CD4-positive, alpha-beta T cell treated with Interleukin-10 for 1 hour (primary cell): ENCODE results near the gene EPX.
"Not testable (repeated sequence)": the region's sequence is repeated elsewhere in the genome, so short reads cannot be mapped to it uniquely, and the experiment has no call there.

ENCODE experiments used
- DNase-seq: peaks from one replicate; pipeline ENCODE4 v3.0.0-alpha.2; 2020

EPX gene, protein sequence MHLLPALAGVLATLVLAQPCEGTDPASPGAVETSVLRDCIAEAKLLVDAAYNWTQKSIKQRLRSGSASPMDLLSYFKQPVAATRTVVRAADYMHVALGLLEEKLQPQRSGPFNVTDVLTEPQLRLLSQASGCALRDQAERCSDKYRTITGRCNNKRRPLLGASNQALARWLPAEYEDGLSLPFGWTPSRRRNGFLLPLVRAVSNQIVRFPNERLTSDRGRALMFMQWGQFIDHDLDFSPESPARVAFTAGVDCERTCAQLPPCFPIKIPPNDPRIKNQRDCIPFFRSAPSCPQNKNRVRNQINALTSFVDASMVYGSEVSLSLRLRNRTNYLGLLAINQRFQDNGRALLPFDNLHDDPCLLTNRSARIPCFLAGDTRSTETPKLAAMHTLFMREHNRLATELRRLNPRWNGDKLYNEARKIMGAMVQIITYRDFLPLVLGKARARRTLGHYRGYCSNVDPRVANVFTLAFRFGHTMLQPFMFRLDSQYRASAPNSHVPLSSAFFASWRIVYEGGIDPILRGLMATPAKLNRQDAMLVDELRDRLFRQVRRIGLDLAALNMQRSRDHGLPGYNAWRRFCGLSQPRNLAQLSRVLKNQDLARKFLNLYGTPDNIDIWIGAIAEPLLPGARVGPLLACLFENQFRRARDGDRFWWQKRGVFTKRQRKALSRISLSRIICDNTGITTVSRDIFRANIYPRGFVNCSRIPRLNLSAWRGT

DNA sequence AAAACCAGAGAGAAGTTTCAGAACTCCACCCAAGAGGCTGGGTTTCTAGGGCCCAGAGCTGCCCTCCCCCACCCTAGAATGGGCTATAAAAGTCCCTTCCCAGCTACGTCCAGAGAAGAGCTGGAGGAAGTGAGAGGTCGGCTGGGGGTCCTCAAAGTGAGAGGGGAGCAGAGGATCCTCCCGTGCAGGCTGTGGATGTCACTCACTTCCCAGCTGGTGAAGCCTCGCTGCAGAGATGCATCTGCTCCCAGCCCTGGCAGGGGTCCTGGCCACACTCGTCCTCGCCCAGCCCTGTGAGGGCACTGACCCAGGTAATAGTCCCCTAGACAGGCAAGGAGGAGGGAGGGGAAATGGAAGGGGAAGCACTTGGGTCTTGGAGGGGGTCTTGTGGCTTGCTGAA is at the start of gene EPX:
EPX (plus strand) TSS at position 115 of the 400 bp plus-strand sequence; CDS start at position 236, 121 bp downstream.
- no peak for DNase-seq

DNA sequence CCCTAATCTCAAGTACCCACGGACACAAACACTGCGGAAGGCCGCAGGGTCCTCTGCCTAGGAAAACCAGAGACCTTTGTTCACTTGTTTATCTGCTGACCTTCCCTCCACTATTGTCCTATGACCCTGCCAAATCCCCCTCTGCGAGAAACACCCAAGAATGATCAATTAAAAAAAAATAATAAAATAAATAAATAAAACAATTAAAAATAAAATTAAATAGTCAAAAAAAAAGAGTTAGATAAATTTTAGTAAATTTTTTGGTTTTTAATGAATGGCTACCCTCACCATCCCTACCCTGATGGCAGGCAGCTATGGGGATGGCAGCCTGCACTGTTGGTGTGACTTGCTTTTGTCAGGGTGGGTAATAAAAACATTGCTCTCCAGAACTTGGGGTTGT is 49.2 kb upstream of the EPX start:
- DNase-seq, result not testable (repeated sequence)

DNA sequence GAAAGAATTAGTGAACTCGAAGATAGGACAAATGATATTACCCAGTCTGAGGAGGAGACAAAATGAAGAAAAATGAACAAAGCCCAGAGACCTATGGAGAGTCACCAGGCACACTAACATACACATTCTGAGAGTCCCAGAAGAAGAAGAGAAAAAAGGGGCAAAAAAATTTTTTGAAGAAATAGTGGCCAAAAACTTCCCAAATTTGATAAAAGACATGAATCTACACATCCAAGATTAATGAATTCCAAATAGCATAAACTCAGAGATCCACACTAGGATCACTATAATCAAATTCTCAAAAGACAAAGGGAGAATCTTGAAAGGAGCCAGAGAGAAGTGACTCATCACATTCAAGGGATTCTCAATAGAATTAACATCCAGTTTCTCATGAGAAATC is 47.7 kb upstream of the EPX start:
- no peak for DNase-seq

DNA sequence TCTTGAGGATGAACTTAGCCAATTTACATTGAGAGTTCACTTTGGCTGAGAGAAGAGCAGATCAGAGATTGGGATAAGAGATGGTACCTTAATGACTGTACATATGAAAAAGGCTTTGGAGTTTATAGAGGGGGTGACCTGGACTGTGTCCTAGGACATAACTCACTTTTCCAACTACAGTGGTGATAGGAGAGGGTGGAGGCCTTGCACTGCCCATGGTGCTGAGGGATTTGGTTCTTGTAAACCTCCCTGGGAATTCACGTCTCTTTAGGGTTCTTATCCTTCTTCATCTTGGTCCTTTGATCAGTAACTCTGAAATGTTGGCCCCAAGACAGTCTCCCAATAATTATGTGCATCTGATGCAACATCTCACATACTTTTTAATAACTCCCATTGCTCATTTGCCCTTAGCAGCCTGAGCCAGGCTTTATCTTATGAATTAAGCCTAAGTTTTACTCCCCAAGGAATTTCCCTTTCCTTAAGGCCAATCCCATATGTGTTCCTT is 44.5 kb upstream of the EPX start, which contains the start of gene OR4D1:
OR4D1 (plus strand) TSS at position 455 of the 505 bp plus-strand sequence. CDS start 6,770 bp downstream, outside the sequence.
- DNase-seq, result no peak

DNA sequence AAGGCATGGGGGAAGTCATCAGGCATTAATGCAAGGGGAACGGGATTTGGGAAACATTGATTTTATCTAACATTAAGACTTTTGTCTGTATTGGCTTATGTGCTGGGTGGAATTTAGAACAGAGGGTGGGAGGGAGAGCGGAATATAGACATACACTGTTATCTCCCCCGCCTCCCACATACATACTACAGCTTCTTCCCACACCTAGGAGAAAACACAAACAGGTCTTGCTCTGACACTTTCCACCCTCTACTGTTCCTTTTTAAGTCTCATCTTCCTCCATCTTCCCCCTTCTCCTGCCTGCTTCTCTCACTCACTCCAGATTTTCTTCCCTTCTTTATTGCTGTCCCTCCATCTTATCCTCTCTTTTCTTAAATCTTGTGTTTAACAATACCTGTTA is 43.9 kb upstream of the EPX start:
- no peak for DNase-seq

DNA sequence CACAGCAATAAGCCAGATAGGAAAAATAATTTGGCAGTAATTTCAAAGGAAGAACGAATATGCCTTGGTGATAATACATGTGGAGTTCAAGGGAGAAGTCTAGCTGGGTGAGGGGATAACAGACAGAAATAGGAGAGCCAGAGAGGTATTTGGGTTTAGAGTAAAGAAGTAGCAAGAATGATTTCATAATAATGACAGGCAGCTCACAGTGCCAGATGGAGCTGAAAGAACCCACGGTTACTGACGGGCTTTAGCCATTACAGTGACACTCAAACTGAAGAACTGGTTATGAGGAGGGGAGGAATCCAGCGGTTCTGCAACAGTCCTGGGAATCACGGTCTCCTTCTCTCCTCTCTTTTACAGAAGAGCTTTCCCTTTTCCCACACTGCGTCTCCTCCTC is 42.1 kb upstream of the EPX start:
- no peak for DNase-seq

DNA sequence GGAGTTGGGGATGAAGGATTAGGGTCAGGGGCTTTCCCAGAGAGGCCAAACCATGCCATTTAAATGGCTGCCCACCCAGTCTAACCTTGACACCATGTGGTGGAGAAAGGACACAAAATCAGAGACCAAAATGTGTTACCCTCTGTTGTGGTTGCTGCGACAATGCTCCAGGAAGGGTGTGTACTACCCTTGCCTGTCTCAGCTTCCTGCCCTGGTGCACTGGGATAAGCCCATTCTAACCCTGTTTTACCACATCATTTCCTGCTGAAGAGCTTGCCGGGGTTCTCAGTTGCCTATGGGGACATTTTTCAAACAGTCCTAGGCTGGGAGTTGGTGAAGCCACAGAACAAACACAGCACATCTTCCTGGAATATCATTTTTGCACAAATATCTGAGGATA is 39.5 kb upstream of the EPX start:
- DNase-seq, result peak; percentile 86

DNA sequence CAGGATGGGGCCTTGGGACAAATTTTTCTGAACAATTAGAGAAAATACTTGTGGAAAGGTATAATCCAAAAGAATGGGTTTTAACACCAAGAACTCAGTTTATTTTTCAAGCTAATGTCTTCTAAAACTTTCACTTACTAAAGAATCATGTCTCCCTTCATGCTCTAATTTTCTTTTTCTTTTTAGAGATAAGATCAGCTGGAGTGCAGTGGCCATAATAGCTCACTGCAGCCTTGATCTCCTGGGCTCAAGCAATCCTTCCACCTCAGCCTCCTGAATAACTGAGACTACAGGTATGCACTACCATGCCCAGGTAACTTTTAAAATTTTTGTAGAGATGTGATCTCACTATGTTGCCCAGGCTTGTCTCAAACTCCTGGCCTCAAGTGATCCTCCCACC is 38.9 kb upstream of the EPX start:
- DNase-seq, result peak; percentile 18

DNA sequence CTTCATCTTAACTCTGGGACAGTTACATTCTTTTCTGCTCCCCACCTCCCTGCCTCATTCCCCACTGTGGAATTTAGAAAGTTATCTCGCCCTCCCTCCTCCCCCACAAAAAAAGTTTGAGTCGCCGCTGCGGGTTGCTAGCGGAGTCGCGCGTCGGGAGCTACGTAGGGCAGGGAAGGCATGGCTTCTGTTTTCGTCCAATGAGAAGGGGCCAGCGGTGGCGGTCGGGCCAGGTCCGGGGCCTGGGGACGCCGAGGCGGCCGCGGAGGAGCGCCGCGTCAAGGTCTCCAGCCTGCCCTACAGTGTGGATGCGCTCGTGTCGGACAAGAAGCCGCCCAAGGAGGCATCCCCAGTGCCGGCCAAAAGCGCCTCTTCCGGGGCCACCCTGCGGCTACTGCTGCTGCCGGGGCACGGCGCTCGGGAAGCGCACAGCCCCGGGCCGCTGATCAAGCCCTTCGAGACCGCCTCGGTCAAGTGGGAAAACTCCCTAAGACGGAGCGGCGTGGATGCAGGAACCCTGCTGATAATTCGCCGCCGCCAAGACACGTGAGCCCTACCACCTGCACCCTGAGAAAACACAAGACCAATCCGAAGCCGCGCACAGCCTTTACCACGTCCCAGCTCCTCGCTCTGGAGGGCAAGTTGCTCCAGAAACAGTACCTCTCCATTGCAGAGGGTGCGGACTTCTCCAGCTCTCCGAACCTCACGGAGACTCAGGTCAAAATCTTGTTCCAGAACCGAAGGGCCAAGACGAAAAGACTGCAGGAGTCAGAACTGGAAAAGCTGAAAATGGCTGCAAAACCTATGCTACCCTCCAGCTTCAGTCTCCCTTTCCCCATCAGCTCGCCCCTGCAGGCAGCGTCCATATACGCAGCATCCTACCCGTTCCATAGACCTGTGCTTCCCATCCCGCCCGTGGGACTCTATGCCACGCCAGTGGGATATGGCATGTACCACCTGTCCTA is 35.4 kb upstream of the EPX start:
- DNase-seq, result peak; percentile 71

DNA sequence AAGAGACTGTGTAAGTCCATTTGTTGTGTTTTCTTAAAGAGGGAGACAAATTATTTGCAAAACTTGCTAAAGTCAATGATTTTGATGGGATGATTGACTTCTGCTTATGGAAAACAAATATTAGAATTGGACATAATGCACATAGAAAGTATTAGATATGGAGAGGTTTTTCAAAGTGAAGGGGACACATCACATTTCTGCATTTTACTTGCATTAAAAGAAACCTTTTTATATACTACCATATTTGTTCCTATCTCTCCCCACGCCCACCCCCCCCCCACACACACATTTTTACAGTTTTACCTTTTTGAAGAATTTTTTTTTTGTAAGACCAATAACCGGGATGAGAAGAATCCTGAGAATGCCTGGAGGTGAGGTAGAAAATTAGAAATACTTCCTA is 34.3 kb upstream of the EPX start:
- no peak for DNase-seq

DNA sequence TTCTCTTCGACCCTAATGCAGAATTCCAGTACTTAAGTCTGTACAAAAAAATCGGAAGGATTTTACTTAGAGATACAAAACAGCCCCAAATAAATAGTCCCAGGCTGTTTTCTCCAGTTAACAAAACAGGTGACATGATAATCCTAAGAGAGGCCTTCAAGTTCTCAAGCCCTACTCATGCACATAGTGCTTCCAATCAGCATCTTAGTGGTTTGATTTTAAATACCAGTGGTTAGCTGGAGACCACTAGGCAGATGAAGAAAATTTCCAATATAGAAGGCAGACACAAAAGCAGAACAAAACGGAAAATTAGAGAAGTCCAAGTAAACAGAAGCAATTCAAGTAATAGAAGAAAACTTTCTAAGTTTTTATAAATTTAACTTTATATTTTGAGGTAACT is 31.0 kb upstream of the EPX start:
- DNase-seq, result no peak

DNA sequence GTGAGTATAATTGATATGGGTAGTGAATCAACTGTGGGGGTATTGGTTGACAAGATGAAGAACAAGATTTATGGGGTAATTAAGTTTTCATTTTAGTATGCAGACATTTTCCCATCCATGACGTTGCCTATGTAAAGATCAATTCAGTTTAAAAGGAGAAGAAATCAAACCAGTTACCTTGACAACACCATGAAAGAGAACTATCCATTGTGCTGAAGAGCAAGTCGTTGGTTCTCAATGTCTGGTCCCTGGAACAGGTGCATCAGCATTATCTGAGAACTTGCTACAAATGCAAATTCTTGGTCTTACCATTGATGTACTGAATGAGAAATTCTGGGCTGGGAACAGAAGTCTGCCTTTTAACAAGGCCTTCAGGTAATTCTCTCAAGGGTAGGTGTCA is 26.5 kb upstream of the EPX start:
- DNase-seq, result no peak

DNA sequence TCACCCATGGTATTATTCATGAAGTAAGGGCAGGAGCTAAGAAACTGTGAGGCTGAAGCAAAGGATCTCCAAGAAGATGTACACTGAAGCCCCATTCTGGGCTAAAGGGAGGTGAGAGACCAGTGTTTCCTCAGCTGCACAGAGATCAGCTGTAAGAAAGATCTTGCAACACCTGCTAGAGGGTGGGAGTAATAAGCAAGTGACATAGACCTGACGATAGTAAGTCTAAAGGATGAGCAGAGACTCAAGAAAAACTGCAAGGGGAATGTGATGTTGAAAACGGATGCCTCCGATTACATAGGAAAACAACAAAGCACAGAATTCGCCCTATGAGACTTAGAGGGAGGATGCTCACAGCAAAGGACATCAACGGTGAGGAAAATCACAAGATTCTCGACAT is 25.8 kb upstream of the EPX start, which contains the start of gene OR4D2:
OR4D2 (plus strand) TSS at position 301 of the 400 bp plus-strand sequence. CDS start 2,674 bp downstream, outside the sequence.
- DNase-seq, result no peak

DNA sequence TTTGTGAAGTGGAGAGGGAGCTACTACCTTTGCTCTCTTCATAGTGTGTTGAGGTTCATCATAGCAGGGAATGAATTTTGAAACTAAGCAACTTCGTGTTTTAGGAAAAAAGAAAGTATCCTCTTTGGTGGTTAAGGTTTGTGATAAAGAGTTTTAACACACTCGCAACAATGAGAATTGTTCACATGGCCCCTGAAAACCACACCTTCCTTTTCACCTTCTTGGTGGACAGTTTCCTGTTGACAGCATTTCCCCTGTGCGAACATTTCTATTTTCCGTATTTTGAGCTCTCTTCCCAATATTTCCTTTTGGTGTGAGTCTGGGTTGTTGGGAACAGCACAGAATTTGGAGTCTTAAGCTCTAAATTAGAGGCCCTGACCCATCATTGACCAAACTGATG is 21.9 kb upstream of the EPX start:
- peak; percentile 33 for DNase-seq

DNA sequence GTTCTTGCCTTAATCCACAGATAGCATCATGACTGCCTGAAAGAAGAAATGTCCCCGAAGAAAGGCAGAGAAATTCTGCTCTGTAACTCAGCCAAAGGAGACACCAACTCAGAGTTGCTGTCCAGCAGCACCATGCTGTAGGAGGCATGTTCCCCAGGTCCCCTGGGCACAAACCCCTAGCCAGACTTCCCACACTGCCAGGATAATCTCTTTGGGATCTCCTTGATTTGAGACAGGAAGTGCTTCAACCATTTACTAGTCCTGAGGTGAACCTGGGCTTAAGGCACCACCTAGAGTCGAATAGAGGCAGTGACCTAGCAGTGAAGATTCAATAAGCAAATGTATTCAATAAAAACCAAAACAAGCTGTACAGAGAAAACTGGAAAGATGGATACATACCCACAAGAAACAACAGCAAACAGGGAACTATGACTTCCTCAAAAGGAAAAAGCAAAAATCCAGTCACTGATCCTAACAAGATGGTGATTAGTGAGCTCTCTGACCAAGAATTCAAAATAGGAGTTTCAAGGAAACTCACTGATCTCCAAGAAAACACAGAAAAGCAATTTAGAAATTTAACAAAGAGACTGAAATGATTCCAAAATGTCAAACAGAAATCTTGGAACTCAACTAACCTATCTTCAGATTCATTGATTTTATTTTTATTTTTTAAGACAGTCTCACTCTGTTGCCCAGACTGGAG is 20.0 kb upstream of the EPX start:
- peak; percentile 78 for DNase-seq

DNA sequence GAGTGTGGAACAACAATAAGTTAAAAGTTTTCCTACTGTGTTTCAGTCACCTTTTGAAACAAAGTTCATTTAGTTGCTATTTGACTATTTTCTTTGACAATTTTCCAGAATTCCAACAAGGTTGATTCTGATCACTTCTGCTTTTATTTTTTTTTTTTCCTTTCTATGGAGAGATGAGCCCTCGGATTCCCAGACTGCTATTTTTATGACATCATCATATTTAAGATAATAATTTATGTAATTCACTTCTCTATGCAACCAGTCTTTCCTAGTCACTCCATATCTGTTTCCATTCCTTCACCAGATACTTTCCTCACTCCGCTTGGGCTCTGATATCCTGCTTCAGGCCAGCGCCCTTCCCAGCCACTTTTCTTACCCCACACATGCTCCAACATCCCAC is 17.7 kb upstream of the EPX start:
- DNase-seq, result no peak

DNA sequence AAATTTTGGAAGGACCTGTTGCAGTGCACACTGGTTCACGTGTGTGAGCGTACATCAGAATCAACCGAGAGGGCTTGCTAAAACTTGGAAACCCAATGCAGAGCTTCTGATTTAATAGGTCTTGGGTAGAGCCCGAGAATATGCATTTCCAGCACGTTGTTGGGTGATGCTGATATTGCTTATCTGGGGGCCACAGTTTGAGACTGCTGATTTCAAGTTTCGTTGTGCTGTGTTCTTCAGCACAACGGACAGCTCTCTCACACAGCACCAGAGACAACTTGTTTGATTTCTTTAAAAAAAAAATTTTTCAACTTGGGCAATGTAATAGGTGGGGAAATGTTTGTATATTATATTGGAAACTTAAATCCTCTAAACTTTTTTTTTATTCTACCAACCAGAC is 16.3 kb upstream of the EPX start:
- no peak for DNase-seq

DNA sequence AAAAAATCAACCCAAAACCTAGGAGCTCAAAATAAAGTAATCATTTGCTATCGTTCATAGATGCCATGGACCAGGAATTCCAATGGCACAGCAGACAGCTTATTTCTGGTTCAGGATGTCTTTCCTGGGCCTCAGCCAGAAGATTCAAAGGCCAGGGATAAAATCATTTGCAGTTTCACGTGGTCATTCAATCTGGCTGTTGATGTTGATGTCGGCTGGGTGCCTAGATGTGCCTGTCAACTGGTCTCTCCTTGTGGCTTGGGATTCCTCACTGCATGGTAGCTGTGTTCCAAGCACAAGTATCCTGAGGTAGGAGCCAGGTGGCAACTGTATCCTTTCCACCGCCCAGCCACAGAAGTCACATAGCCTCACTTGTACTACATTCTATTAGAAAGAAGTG is 10.7 kb upstream of the EPX start:
- DNase-seq, result no peak

DNA sequence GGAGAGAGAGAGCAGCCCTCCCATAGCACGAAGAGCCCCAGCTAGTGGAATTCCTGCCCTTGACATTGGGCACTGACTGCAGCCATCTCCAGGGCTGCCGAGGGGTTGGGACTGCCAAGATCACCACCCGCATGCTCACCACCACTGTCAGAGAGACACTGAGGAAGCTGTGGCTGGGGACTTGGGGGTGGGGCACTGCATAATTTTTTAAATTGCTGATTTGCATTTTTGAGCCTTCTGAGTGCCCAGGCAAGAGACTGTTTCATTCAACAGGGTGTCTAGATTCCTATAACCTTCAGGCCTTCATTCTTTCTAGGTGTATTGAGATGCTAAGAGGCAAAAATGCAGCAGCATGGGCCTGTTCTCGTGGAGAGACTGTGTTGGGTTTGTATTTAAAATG is 9.0 kb upstream of the EPX start:
- no peak for DNase-seq

DNA sequence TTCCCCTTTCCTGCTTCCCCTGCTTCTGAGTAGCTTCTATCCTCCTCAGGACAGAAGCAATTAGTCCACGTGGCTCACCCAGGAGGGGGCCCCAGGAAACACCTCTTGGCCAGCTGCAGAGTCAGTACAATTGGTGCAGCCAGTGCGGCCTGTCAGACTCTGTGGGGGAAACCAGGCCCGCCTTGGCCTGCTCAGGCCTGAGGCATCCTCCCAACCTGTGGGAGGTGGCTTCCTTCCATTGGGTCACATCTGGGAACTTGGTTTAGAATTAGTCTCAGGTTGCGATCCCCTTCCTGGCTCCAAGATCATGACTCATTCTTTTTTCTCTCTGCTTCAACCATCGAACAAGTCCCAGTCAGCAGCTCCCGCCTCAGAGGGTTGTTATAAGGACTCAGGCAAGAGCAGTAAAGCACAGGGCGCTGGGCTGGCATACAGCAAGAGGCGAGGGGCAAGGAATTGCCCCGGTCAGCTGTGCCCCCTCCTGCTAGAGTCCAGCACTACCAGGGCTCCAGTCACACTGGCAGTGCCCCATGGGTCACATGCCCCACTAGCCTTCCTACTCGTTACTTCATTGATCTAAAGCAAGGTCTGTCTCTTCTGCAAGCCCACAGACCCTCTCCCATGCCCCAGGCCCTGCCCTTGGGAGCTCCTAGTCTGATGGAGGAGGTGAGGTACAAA is 8.1 kb upstream of the EPX start:
- DNase-seq, result no peak

DNA sequence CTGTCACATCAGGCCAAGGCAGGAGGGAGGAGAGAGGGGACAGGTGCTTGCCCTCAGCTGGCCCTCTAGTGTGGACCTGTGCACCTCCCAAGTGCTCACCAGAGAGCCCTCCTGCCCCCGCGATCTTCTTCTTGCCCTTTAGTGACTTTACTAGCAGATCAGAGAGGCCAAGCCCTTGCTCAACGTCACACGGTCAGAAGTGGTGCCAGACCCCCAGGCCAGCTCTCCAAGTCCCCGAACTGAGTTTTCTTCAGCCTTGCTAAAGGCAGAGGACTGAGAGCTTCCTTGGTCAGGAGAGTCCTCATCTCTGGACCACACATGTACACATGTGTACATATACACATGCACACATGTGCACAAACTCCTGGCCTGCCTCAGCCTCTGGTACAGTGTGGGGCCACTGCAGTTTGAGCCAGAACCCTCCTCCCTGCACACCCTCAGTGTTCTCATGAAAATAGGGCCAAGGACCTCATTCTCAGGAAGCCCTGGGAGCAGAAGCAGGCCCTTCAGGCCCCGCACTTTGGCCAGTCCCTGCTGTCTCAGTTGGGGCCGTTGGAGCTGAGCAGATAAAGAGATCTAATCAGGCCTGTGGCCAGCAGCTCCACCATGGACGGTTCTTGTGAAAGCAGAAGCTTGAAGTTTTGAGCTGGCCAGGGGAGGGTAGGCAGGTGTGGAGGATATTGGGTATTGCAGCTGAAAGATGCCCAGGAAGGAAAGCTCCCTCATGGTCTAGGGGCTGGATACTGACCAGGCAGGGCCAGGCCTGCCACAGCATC is 7.4 kb upstream of the EPX start:
- DNase-seq, result no peak
